Mucosa of rectum (tissue), 2 donors: Measurements from ENCODE around the gene THSD4.

ENCODE experiments used
- H3K27ac ChIP-seq, 2 donors: one replicate each; pipeline ENCODE4 v1.7.0; 2013; ENCODE audit warnings: inconsistent platforms in 2 of 2, low read depth in 2 of 2, low read length in 2 of 2
- H3K27me3 ChIP-seq, 2 donors: one replicate each; pipeline ENCODE4 v1.7.0; 2013; ENCODE audit warnings: low read length in 2 of 2; ENCODE audit not compliant: control insufficient read depth in 2 of 2, insufficient read depth in 2 of 2
- H3K36me3 ChIP-seq, 2 donors: one replicate each; pipeline ENCODE4 v1.7.0; 2013; ENCODE audit warnings: low read length in 2 of 2; ENCODE audit not compliant: control insufficient read depth in 2 of 2, insufficient read depth in 2 of 2
- H3K4me1 ChIP-seq, 2 donors: one replicate each; pipeline ENCODE4 v1.7.0; 2013; ENCODE audit warnings: low read length in 2 of 2, mild to moderate bottlenecking in 1 of 2; ENCODE audit not compliant: control insufficient read depth in 2 of 2, insufficient read depth in 2 of 2
- H3K4me3 ChIP-seq, 2 donors: one replicate each; pipeline ENCODE4 v1.7.0; 2013; ENCODE audit warnings: low read length in 2 of 2
- H3K9ac ChIP-seq, 2 donors: one replicate each; pipeline ENCODE4 v1.7.0; 2013; ENCODE audit warnings: low read length in 2 of 2, low read depth in 1 of 2, mild to moderate bottlenecking in 1 of 2
- H3K9me3 ChIP-seq, 2 donors: one replicate each; pipeline ENCODE4 v1.7.0; 2013; ENCODE audit warnings: low read length in 2 of 2; ENCODE audit not compliant: control insufficient read depth in 2 of 2
- donor health status: healthy.
- donor health status: Normal muscosa, but diverticular disease.

THSD4 gene

DNA sequence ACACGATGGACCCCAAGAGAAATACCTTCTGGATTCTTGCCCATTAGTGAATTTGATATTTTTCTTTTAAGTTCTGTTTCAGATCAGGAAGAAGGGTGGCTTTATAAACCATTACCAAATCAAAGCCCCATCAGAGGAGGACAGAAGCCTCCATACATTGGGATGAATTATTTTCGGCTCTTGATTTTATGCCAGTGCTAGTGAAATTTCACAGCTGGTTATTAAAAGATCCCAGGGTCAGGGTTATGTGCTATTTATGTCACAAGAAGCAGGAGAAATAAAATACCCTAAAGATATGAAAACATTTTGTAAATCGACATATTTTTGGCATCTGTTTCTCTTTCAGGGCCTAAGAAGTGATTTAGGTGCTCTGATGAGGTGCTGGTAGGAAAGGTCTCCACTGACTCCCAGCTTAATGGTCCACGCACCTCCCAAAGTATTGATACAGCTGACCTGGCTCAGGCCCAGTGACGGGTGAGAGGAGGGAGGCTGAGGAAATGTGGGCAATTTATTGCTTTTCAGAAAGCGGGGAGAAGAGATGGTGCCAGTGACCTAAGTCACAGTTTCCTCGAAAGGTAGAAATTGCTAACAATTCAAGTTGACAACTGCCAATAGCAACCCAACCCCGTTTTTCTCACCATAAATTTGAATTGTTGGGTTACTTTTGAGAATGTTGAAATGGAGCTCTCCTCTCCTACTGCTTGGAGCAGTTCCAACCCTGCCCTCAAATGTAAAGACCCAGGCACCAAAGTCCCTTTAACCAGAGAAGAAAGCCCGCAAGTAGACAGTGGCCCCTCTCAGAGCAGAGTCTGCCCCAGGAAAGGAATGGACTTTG lies 379.5 kb downstream of the THSD4 start:
- H3K4me1 ChIP-seq = no peaks in the 10 kb centered on the region
- no peaks in the 10 kb centered on the region for H3K9me3 ChIP-seq
- no peak overlapping the region for H3K9ac ChIP-seq
- H3K27ac ChIP-seq = no peak overlapping the region
- no peaks in the 10 kb centered on the region for H3K36me3 ChIP-seq
- no peak overlapping the region for H3K4me3 ChIP-seq
- H3K27me3 ChIP-seq = no peaks in the 10 kb centered on the region

DNA sequence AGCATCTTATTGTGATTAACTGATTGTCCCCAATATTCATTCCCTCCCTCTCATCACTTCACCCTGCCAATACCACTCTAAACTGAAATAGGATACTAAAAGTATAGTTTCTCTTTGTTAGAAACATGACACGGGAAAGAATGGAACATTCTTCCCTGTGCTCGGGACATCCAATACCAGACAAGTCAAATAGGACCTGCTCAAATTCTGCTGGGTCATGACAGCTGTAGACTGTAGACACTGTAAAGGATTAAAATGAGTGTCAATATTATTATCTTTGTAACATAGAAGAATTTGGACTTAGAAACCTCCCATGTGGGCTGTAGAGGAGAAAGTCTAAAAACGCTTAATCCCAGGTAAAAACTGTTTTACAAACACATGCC lies 380.1 kb downstream of the THSD4 start:
- H3K9ac ChIP-seq = no peak overlapping the region
- no peaks in the 10 kb centered on the region for H3K36me3 ChIP-seq
- no peaks in the 10 kb centered on the region for H3K9me3 ChIP-seq
- no peaks in the 10 kb centered on the region for H3K4me1 ChIP-seq
- H3K27me3 ChIP-seq = no peaks in the 10 kb centered on the region
- H3K4me3 ChIP-seq = no peak overlapping the region
- no peak overlapping the region for H3K27ac ChIP-seq

- no peak overlapping the region for H3K9ac ChIP-seq
- no peaks in the 10 kb centered on the region for H3K9me3 ChIP-seq
- no peaks in the 10 kb centered on the region for H3K4me1 ChIP-seq
- no peaks in the 10 kb centered on the region for H3K27me3 ChIP-seq
- H3K36me3 ChIP-seq = no peaks in the 10 kb centered on the region
- no peak overlapping the region for H3K27ac ChIP-seq
- H3K4me3 ChIP-seq = no peak overlapping the region
Measured at GRCh38 chr15:71496336-71496955, 381.2 kb downstream of the THSD4 start.

DNA sequence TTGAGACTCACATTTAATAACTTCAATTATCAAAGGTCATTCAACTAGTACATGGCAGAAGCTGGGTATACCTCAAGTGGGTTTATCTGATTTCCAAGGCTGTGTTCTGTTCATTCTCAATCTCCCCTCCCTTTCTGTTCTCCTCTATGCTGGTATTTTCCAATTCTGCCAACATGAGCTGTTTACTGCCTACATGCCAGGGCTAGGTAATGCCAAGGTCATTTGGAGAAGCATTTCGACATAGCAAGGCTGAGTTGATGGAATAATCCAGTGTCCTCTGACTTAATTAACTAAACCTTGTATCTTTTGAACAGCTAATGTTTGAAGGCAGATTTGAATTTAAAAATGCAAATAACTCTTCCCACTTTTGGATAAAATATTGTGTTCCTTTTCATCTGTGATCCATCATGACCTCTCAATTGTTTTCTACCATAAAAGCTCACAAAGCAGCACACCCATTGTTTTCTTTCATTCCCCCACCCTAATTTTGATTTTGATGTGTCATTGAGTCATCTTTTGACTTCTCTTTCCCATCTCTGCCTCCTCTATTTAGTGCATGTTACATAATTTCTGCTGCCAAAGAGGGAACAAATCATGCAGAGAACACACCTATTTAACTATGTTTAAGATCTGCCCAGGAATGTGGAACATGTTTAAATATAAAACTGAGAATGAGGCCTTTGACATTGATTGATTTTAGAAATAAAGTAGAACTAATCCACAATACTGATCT lies 386.2 kb downstream of the THSD4 start:
- H3K9me3 ChIP-seq = no peaks in the 10 kb centered on the region
- no peak overlapping the region for H3K27ac ChIP-seq
- H3K9ac ChIP-seq = no peak overlapping the region
- no peaks in the 10 kb centered on the region for H3K27me3 ChIP-seq
- no peak overlapping the region for H3K4me3 ChIP-seq
- H3K36me3 ChIP-seq = no peaks in the 10 kb centered on the region
- H3K4me1 ChIP-seq = no peaks in the 10 kb centered on the region

- no peak overlapping the region for H3K4me3 ChIP-seq
- H3K27ac ChIP-seq = no peak overlapping the region
- no peaks in the 10 kb centered on the region for H3K4me1 ChIP-seq
- no peaks in the 10 kb centered on the region for H3K36me3 ChIP-seq
- no peaks in the 10 kb centered on the region for H3K27me3 ChIP-seq
- no peaks in the 10 kb centered on the region for H3K9me3 ChIP-seq
- no peak overlapping the region for H3K9ac ChIP-seq
Measured at GRCh38 chr15:71502077-71502432, 386.8 kb downstream of the THSD4 start.

DNA sequence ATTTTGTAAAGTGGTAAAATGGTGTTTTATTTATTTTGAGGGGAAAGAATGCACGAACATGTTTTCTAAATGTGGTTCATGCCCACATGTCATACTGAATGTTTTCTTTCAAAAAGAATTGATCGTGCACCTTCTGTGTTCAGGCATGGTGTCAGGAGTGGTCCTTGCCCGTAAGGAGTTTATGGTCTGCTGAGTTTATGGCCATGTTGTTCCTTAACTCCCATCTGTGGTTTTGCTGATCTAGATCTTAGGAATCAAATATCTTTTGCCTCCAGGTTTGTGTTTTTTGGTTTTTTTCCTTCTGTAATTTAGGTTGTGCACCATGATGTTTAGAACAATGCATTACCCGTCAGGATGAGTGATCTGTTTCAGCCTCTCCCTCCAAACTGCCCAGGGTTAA lies 390.7 kb downstream of the THSD4 start:
- Histone ChIP-seq H3K36me3 (no peaks in the 10 kb centered on the region), H3K4me3 (no peak overlapping the region), H3K9me3 (no peaks in the 10 kb centered on the region), H3K27me3 (no peaks in the 10 kb centered on the region), H3K9ac (no peak overlapping the region), H3K27ac (no peak overlapping the region), H3K4me1 (no peaks in the 10 kb centered on the region)

GRCh38 chr15:71506946-71507345 lies 391.7 kb downstream of the THSD4 start:
- Histone ChIP-seq H3K27ac (no peak overlapping the region), H3K9ac (no peak overlapping the region), H3K36me3 (no peaks in the 10 kb centered on the region), H3K9me3 (no peaks in the 10 kb centered on the region), H3K27me3 (no peaks in the 10 kb centered on the region), H3K4me1 (no peaks in the 10 kb centered on the region), H3K4me3 (no peak overlapping the region)

DNA sequence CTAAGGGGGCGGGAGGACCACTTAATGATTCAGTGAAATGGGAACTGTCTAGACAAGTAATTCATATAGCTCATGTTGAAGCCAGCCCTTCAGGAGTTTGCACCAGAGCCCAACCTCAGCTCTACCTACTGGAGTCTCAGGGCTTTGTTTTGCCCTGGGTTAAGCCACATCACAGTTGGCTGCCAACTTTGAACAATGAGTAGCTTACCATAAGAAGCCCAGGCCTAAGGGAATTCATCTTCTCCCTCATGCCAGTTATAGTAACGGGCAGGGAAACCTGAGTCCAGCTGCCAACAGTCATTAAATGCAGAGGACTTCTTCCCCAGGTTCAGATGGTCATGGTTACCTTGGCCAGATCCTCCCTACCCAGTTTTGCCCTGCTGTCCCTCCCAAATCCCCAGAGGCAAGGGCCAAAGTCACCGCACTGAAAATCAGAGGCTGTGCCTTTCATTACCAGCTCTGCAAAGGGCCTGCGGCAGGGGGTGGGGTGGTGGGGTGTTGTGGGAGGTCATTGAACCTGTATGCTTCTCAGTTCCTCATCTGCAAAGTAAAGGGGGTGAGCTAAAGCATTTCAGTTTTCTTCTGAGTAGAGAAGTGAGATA lies 392.9 kb downstream of the THSD4 start:
- Histone ChIP-seq H3K9me3 (no peaks in the 10 kb centered on the region), H3K9ac (no peak overlapping the region), H3K4me3 (no peak overlapping the region), H3K27me3 (no peaks in the 10 kb centered on the region), H3K4me1 (peaks cover 0 to 4% of the 10 kb centered on the region in 2 donors), H3K27ac (no peak overlapping the region), H3K36me3 (no peaks in the 10 kb centered on the region)

GRCh38 chr15:71509139-71509538 lies 393.9 kb downstream of the THSD4 start:
- H3K27me3 ChIP-seq = no peaks in the 10 kb centered on the region
- peaks cover 0 to 4% of the 10 kb centered on the region in 2 donors for H3K4me1 ChIP-seq
- no peaks in the 10 kb centered on the region for H3K9me3 ChIP-seq
- no peaks in the 10 kb centered on the region for H3K36me3 ChIP-seq
- no peak overlapping the region for H3K9ac ChIP-seq
- H3K27ac ChIP-seq = no peak overlapping the region
- no peak overlapping the region for H3K4me3 ChIP-seq

GRCh38 chr15:71510763-71511162 lies 395.5 kb downstream of the THSD4 start:
- Histone ChIP-seq H3K27me3 (no peaks in the 10 kb centered on the region), H3K9ac (no peak overlapping the region), H3K36me3 (no peaks in the 10 kb centered on the region), H3K27ac (no peak overlapping the region), H3K4me1 (peaks cover 4% of the 10 kb centered on the region in 2 donors), H3K4me3 (no peak overlapping the region), H3K9me3 (no peaks in the 10 kb centered on the region)
